GM18498 (cell line): ENCODE results near the gene FAM3D.
"Not testable (repeated sequence)": the region's sequence is repeated elsewhere in the genome, so short reads cannot be mapped to it uniquely, and the experiment has no call there.

ENCODE experiments used
- ATAC-seq: cut with Tn5 transposase; IDR thresholded peaks from one replicate; pipeline ENCODE4 v1.9.1; 2021; ENCODE audit warnings: mild to moderate bottlenecking, moderate library complexity; ENCODE audit not compliant: unreplicated experiment

FAM3D gene

GRCh38 chr3:58685641-58686040 lies 19.1 kb upstream of the FAM3D start:
- ATAC-seq, result no peak

GRCh38 chr3:58683466-58683865 lies 16.9 kb upstream of the FAM3D start:
- no peak for ATAC-seq

- no peak for ATAC-seq
These were observed 16.5 kb upstream of the FAM3D start for GRCh38 chr3:58683001-58683458.

GRCh38 chr3:58681863-58682262 lies 15.3 kb upstream of the FAM3D start:
- ATAC-seq, result no peak

GRCh38 chr3:58680879-58681525 lies 14.4 kb upstream of the FAM3D start:
- ATAC-seq, result no peak

GRCh38 chr3:58679974-58680666 lies 13.5 kb upstream of the FAM3D start:
- no peak for ATAC-seq

- no peak for ATAC-seq
These were observed 12.9 kb upstream of the FAM3D start for GRCh38 chr3:58679446-58679845.

GRCh38 chr3:58678177-58678970 lies 11.8 kb upstream of the FAM3D start:
- ATAC-seq, result not testable (repeated sequence)

- no peak for ATAC-seq
These were observed 6.3 kb upstream of the FAM3D start for GRCh38 chr3:58672880-58673279.

GRCh38 chr3:58672451-58672850 lies 5.9 kb upstream of the FAM3D start:
- no peak for ATAC-seq

GRCh38 chr3:58670506-58671135 lies 4.0 kb upstream of the FAM3D start:
- ATAC-seq, result no peak

- no peak for ATAC-seq
These were observed 1.7 kb upstream of the FAM3D start for GRCh38 chr3:58668247-58668646.

GRCh38 chr3:58667704-58668103 lies 1.1 kb upstream of the FAM3D start:
- no peak for ATAC-seq

GRCh38 chr3:58667229-58667628 lies 655 bp upstream of the FAM3D start:
- no peak for ATAC-seq

- ATAC-seq, result no peak
These were observed 1.2 kb downstream of the FAM3D start for GRCh38 chr3:58665405-58665804.

GRCh38 chr3:58664611-58665010 lies 2.0 kb downstream of the FAM3D start:
- no peak for ATAC-seq

GRCh38 chr3:58661836-58662420 lies 4.6 kb downstream of the FAM3D start:
- no peak for ATAC-seq

- ATAC-seq, result no peak
These were observed 5.6 kb downstream of the FAM3D start for GRCh38 chr3:58660998-58661397.

GRCh38 chr3:58659051-58659675 lies 7.4 kb downstream of the FAM3D start:
- no peak for ATAC-seq

- no peak for ATAC-seq
These were observed 8.1 kb downstream of the FAM3D start for GRCh38 chr3:58658508-58658907.
